ENCODE results near the gene KRTAP4-16.
"Not testable (repeated sequence)": the region's sequence is repeated elsewhere in the genome, so short reads cannot be mapped to it uniquely, and the experiment has no call there.

The KRTAP4-16 gene
- total RNA-seq: 0 reads per million in 2 donors

- no peak for DNase-seq
Measured at GRCh38 chr17:41101586-41102259, at the start of gene KRTAP4-16. Gene KRTAP4-16, minus strand, starts transcription at chr17:41102209. Its CDS starts 0 bp downstream, at chr17:41102209.

GRCh38 chr17:41151525-41151924 is 49.5 kb upstream of the KRTAP4-16 start:
- DNase-seq: no peak

GRCh38 chr17:41150026-41150425 is 48.0 kb upstream of the KRTAP4-16 start:
- no peak for DNase-seq

GRCh38 chr17:41149652-41149985 is 47.6 kb upstream of the KRTAP4-16 start, which contains the start of gene KRTAP4-5:
Gene KRTAP4-5, minus strand, starts transcription at chr17:41149825. Its CDS starts 58 bp downstream, at chr17:41149767.
- no peak for DNase-seq

GRCh38 chr17:41148971-41149651 is 47.1 kb upstream of the KRTAP4-16 start:
- DNase-seq: not testable (repeated sequence)

- no peak for DNase-seq
Measured at GRCh38 chr17:41147531-41148204, 45.7 kb upstream of the KRTAP4-16 start.

- no peak for DNase-seq
Measured at GRCh38 chr17:41145261-41145660, 43.3 kb upstream of the KRTAP4-16 start.

GRCh38 chr17:41144846-41145245 is 42.8 kb upstream of the KRTAP4-16 start:
- no peak for DNase-seq

- no peak for DNase-seq
Measured at GRCh38 chr17:41141361-41141760, 39.4 kb upstream of the KRTAP4-16 start.

GRCh38 chr17:41140360-41141131 is 38.5 kb upstream of the KRTAP4-16 start, which contains the start of gene KRTAP4-6:
Gene KRTAP4-6, minus strand, starts transcription at chr17:41140544. Its CDS starts 57 bp downstream, at chr17:41140487.
- no peak for DNase-seq

GRCh38 chr17:41139865-41140264 is 37.9 kb upstream of the KRTAP4-16 start:
- DNase-seq: not testable (repeated sequence)

GRCh38 chr17:41133880-41134735 is 32.1 kb upstream of the KRTAP4-16 start:
- no peak for DNase-seq

GRCh38 chr17:41131979-41132378 is 30.0 kb upstream of the KRTAP4-16 start:
- DNase-seq: no peak

- no peak for DNase-seq
Measured at GRCh38 chr17:41127371-41127770, 25.4 kb upstream of the KRTAP4-16 start.

- no peak for DNase-seq
Measured at GRCh38 chr17:41126412-41126811, 24.4 kb upstream of the KRTAP4-16 start.

GRCh38 chr17:41125064-41125463 is 23.1 kb upstream of the KRTAP4-16 start:
- DNase-seq: no peak

- DNase-seq: not testable (repeated sequence)
Measured at GRCh38 chr17:41123991-41124371, 22.0 kb upstream of the KRTAP4-16 start, which contains the start of gene KRTAP4-12. Gene KRTAP4-12, minus strand, starts transcription at chr17:41124182. Its CDS starts 60 bp downstream, at chr17:41124122.

- DNase-seq: peak in 1 of 5 experiments; percentile 3
Measured at GRCh38 chr17:41123292-41123990, 21.4 kb upstream of the KRTAP4-16 start.

GRCh38 chr17:41121742-41122141 is 19.7 kb upstream of the KRTAP4-16 start:
- DNase-seq: no peak

GRCh38 chr17:41119696-41120690 is 18.0 kb upstream of the KRTAP4-16 start:
- peak in 1 of 5 experiments; percentile 27 for DNase-seq
